Stomach (tissue), 9 donors: Measurements from ENCODE around the gene CPT2. TPM values are rescaled to one million over a fixed set of nuclear protein-coding genes. Genes with fewer than 3 reads are reported as not detected.

ENCODE experiments used
- DNase-seq, 2 donors: peaks; one replicate each; pipeline versions ENCODE4 v3.0.0 to v3.0.0-alpha.2; 2013 to 2019
- H3K27ac ChIP-seq, 5 donors: fragments of 200-600 bp in 4 of 5; sonication (generic) in 4 of 5; one replicate each; pipeline ENCODE4 v1.5.1; 2013 to 2019; ENCODE audit warnings: mild to moderate bottlenecking in 1 of 5, moderate library complexity in 1 of 5
- H3K27me3 ChIP-seq, 3 donors: fragments of 200-600 bp; sonication (generic); one replicate each; pipeline ENCODE4 v1.5.1; 2017 to 2019; ENCODE audit warnings: mixed run types in 1 of 3
- H3K36me3 ChIP-seq, 4 donors: fragments of 200-600 bp; sonication (generic); 1 replicate in 3 of 4; 2 replicates in 1 of 4; pipeline ENCODE4 v1.5.1; 2016 to 2019
- H3K4me1 ChIP-seq, 4 donors: fragments of 200-600 bp; sonication (generic); one replicate each; pipeline ENCODE4 v1.5.1; 2016 to 2019
- H3K4me3 ChIP-seq, 4 donors: fragments of 200-600 bp; sonication (generic) in 3 of 4; one replicate each; pipeline ENCODE4 v1.5.1; 2016 to 2019; ENCODE audit warnings: mild to moderate bottlenecking in 1 of 4
- H3K9me3 ChIP-seq, 4 donors: fragments of 200-600 bp; sonication (generic); one replicate each; pipeline ENCODE4 v1.5.1; 2016 to 2019
- CTCF ChIP-seq, 7 experiments: fragments of 450-650 bp in 4 of 7; fragments of 200-600 bp in 3 of 7; sonication (generic) in 3 of 7; IDR thresholded peaks; one replicate each; pipeline ENCODE4 v1.5.1; 2016 to 2019; ENCODE audit warnings: antibody characterized with exemption in 7 of 7, control low read depth in 2 of 7, mild to moderate bottlenecking in 1 of 7
- EP300 ChIP-seq: sonication (generic); formaldehyde crosslinking; IDR thresholded peaks from one replicate; pipeline ENCODE4 v1.6.1; 2017; ENCODE audit warnings: antibody characterized with exemption
- POLR2A ChIP-seq, 4 donors: fragments of 450-650 bp; IDR thresholded peaks; one replicate each; pipeline ENCODE4 v1.6.1; 2016; ENCODE audit warnings: antibody characterized with exemption in 4 of 4, control low read depth in 2 of 4, mild to moderate bottlenecking in 1 of 4, moderate library complexity in 1 of 4
- POLR2AphosphoS5 ChIP-seq, 3 donors: sonication (generic); formaldehyde crosslinking; IDR thresholded peaks; one replicate each; pipeline ENCODE4 v1.6.1; 2016; ENCODE audit warnings: antibody characterized with exemption in 3 of 3
- WGBS, 5 donors: extraction: QIAGEN DNeasy Blood & Tissue Kit in 3 of 5; methylation state at CpG; one replicate each; pipeline versions ENCODE4 v1.1.5 to v1.1.7; 2013 to 2018; 5-methylcytosine and 5-hydroxymethylcytosine counted together
- intact Hi-C: fragments of 100-400 bp; cut with DNase I; formaldehyde crosslinking; loops from one replicate; pipeline ENCODE4 v1.15.1; 2023; ENCODE audit warnings: low total_unique reads
- polyA plus RNA-seq, 3 donors: library from polyadenylated mRNA; stranded (reverse); fragments of 200-250 nt; gene quantifications; one replicate each; pipeline ENCODE4 v1.2.3, GENCODE V29; 2013
- total RNA-seq, 5 donors: library from RNA; depleted of rRNA; stranded (reverse); fragments of >200 nt; gene quantifications; one replicate each; pipeline versions ENCODE4 v1.1.0 to v1.2.3, GENCODE V29; 2014 to 2016
- donor health status: healthy with polysubstance abuse.
- donor health status: Bipolar disorder and iron deficiency.
- donor health status: healthy.

The CPT2 gene
- total and polyA plus RNA-seq, 8 donors = 2.3 to 221 (median 19.4) TPM

GRCh38 chr1:53156783-53157182 is 39.8 kb upstream of the CPT2 start:
- Histone ChIP-seq H3K27ac (no peak overlapping the region), H3K9me3 (peaks cover 0 to 1% (median 0%) of the 10 kb centered on the region in 4 donors), H3K36me3 (no peaks in the 10 kb centered on the region), H3K4me3 (no peak overlapping the region), H3K4me1 (no peaks in the 10 kb centered on the region), H3K27me3 (no peaks in the 10 kb centered on the region)
- 67 to 83% (median 77%) methylated on average over 3 of the region's 3 CpGs for WGBS, 5 donors
- TF ChIP-seq EP300 = no peak
- TF ChIP-seq POLR2AphosphoS5 (IDR thresholded peaks at IDR 0.05) = no peak
- no peak for TF ChIP-seq CTCF (IDR thresholded peaks at IDR 0.05)
- TF ChIP-seq POLR2A (IDR thresholded peaks at IDR 0.05) = no peak
- no peak for DNase-seq
- intact Hi-C loops = no loop called here

- TF ChIP-seq CTCF (IDR thresholded peaks at IDR 0.05) (no peak), EP300 (no peak), POLR2A (IDR thresholded peaks at IDR 0.05) (no peak), POLR2AphosphoS5 (IDR thresholded peaks at IDR 0.05) (no peak)
Observed at GRCh38 chr1:53158900-53159299, 37.7 kb upstream of the CPT2 start.

GRCh38 chr1:53160924-53161378 is 35.7 kb upstream of the CPT2 start:
- Histone ChIP-seq H3K4me1 (no peaks in the 10 kb centered on the region), H3K4me3 (no peak overlapping the region), H3K27ac (no peak overlapping the region), H3K27me3 (no peaks in the 10 kb centered on the region), H3K9me3 (peaks cover 0 to 3% (median 0%) of the 10 kb centered on the region in 4 donors), H3K36me3 (no peaks in the 10 kb centered on the region)
- 38 to 67% (median 59%) methylated on average over 2 of the region's 2 CpGs for WGBS, 5 donors
- no peak for DNase-seq
- no peak for TF ChIP-seq POLR2AphosphoS5 (IDR thresholded peaks at IDR 0.05)
- TF ChIP-seq EP300 = no peak
- TF ChIP-seq POLR2A (IDR thresholded peaks at IDR 0.05) = no peak
- TF ChIP-seq CTCF (IDR thresholded peaks at IDR 0.05) = no peak
- intact Hi-C loops = no loop called here

More at GRCh38 chr1:53158900-53159299, 37.7 kb upstream of the CPT2 start:
- Histone ChIP-seq H3K27ac (no peak overlapping the region), H3K4me3 (no peak overlapping the region), H3K4me1 (no peaks in the 10 kb centered on the region), H3K9me3 (peaks cover 0 to 3% (median 0%) of the 10 kb centered on the region in 4 donors), H3K36me3 (no peaks in the 10 kb centered on the region), H3K27me3 (no peaks in the 10 kb centered on the region)
- no peak for DNase-seq
- WGBS, 5 donors = 60 to 98% (median 85%) methylated on average over 1 of the region's 1 CpG
- intact Hi-C loops = no loop called here

- intact Hi-C loops = no loop called here
- TF ChIP-seq POLR2AphosphoS5 (IDR thresholded peaks at IDR 0.05) = no peak
- no peak for TF ChIP-seq CTCF (IDR thresholded peaks at IDR 0.05)
- TF ChIP-seq EP300 = no peak
- no peak for TF ChIP-seq POLR2A (IDR thresholded peaks at IDR 0.05)
- H3K36me3 ChIP-seq = no peaks in the 10 kb centered on the region
- H3K9me3 ChIP-seq = peaks cover 0 to 3% (median 0%) of the 10 kb centered on the region in 4 donors
- WGBS, 5 donors = 74 to 82% (median 79%) methylated on average over 5 of the region's 5 CpGs
- H3K27ac ChIP-seq = no peak overlapping the region
- no peaks in the 10 kb centered on the region for H3K27me3 ChIP-seq
- DNase-seq = no peak
- H3K4me3 ChIP-seq = no peak overlapping the region
- H3K4me1 ChIP-seq = no peaks in the 10 kb centered on the region
Observed at GRCh38 chr1:53162621-53163020, 34.0 kb upstream of the CPT2 start.
